UCSD-AML1 (cell line): ENCODE results near the gene SLC25A39.
A peak's percentile ranks its signal among the peaks of the same experiment; 100 is the strongest.
"Not testable (repeated sequence)": the region's sequence is repeated elsewhere in the genome, so short reads cannot be mapped to it uniquely, and the experiment has no call there.

Experiments used
- DNase-seq: peaks from one replicate; lab custom pipeline; 2025; ENCODE audit not compliant: unreplicated experiment; lab: John Stamatoyannopoulos, UW

Gene SLC25A39

GRCh38 chr17:44324571-44325275 lies at the start of gene SLC25A39:
TSS of gene SLC25A39 (minus strand) at chr17:44324823. CDS start at chr17:44323562, 1,261 bp downstream.
- DNase-seq = peak; percentile 95

- DNase-seq = no peak
These were observed 47.4 kb upstream of the SLC25A39 start for GRCh38 chr17:44372036-44372435.

GRCh38 chr17:44369414-44370023 lies 44.9 kb upstream of the SLC25A39 start:
- not testable (repeated sequence) for DNase-seq

- DNase-seq = not testable (repeated sequence)
These were observed 44.0 kb upstream of the SLC25A39 start for GRCh38 chr17:44368391-44369243.

GRCh38 chr17:44367231-44367979 lies 42.8 kb upstream of the SLC25A39 start:
- no peak for DNase-seq

GRCh38 chr17:44365051-44365450 lies 40.4 kb upstream of the SLC25A39 start:
- not testable (repeated sequence) for DNase-seq

GRCh38 chr17:44363613-44364159 lies 39.1 kb upstream of the SLC25A39 start, which contains the start of gene FAM171A2:
TSS of gene FAM171A2 (minus strand) at chr17:44363853. CDS start at chr17:44363714, 139 bp downstream.
- peak; percentile 73 for DNase-seq

- peak; percentile 43 for DNase-seq
These were observed 38.5 kb upstream of the SLC25A39 start for GRCh38 chr17:44362949-44363612.

- DNase-seq = no peak
These were observed 37.9 kb upstream of the SLC25A39 start for GRCh38 chr17:44362459-44362948.

GRCh38 chr17:44361292-44362260 lies 37.0 kb upstream of the SLC25A39 start:
- no peak for DNase-seq

GRCh38 chr17:44360826-44361225 lies 36.2 kb upstream of the SLC25A39 start:
- DNase-seq = no peak

- no peak for DNase-seq
These were observed 35.5 kb upstream of the SLC25A39 start for GRCh38 chr17:44360144-44360533.

- DNase-seq = no peak
These were observed 35.0 kb upstream of the SLC25A39 start for GRCh38 chr17:44359458-44360143.

GRCh38 chr17:44359006-44359405 lies 34.4 kb upstream of the SLC25A39 start:
- DNase-seq = no peak

- DNase-seq = no peak
These were observed 33.4 kb upstream of the SLC25A39 start for GRCh38 chr17:44358066-44358465.

- no peak for DNase-seq
These were observed 31.6 kb upstream of the SLC25A39 start for GRCh38 chr17:44356241-44356640.

GRCh38 chr17:44355642-44356099 lies 31.0 kb upstream of the SLC25A39 start:
- no peak for DNase-seq
